Medulla oblongata (tissue), 1 donor: ENCODE data around the gene ADCY9.

Experiments used
- DNase-seq: peaks from one replicate; pipeline ENCODE4 v3.0.0-alpha.2; 2015; ENCODE audit errors: extremely low spot score

The ADCY9 gene

GRCh38 chr16:4123616-4124300 is 7.5 kb upstream of the ADCY9 start:
- DNase-seq, result no peak

GRCh38 chr16:4120176-4120575 is 3.9 kb upstream of the ADCY9 start:
- DNase-seq, result no peak

- DNase-seq, result no peak
Observed at GRCh38 chr16:4117250-4117578, 972 bp upstream of the ADCY9 start.

- DNase-seq, result no peak
Observed at GRCh38 chr16:4115949-4116318, 308 bp downstream of the ADCY9 start.

GRCh38 chr16:4115209-4115948 is 863 bp downstream of the ADCY9 start:
- DNase-seq, result no peak

GRCh38 chr16:4114257-4115208 is 1.7 kb downstream of the ADCY9 start:
- DNase-seq, result no peak

- no peak for DNase-seq
Observed at GRCh38 chr16:4113358-4114256, 2.6 kb downstream of the ADCY9 start.

GRCh38 chr16:4111748-4112696 is 4.2 kb downstream of the ADCY9 start:
- DNase-seq, result no peak

GRCh38 chr16:4110680-4111079 is 5.6 kb downstream of the ADCY9 start:
- DNase-seq, result no peak

GRCh38 chr16:4110065-4110464 is 6.2 kb downstream of the ADCY9 start:
- DNase-seq, result no peak

- DNase-seq, result no peak
Observed at GRCh38 chr16:4109250-4109736, 6.9 kb downstream of the ADCY9 start.

- DNase-seq, result no peak
Observed at GRCh38 chr16:4106516-4106915, 9.7 kb downstream of the ADCY9 start.

GRCh38 chr16:4105848-4106247 is 10.4 kb downstream of the ADCY9 start:
- DNase-seq, result no peak

GRCh38 chr16:4103745-4104144 is 12.5 kb downstream of the ADCY9 start:
- DNase-seq, result no peak

GRCh38 chr16:4101421-4102219 is 14.6 kb downstream of the ADCY9 start:
- no peak for DNase-seq

GRCh38 chr16:4098501-4098900 is 17.7 kb downstream of the ADCY9 start:
- no peak for DNase-seq

GRCh38 chr16:4097826-4098240 is 18.4 kb downstream of the ADCY9 start:
- no peak for DNase-seq

GRCh38 chr16:4096509-4096908 is 19.7 kb downstream of the ADCY9 start:
- DNase-seq, result no peak

- no peak for DNase-seq
Observed at GRCh38 chr16:4094127-4094773, 22.0 kb downstream of the ADCY9 start.
